ENCODE measurements around the gene TOMM70.
A peak's percentile ranks its signal among the peaks of the same experiment; 100 is the strongest.
"Not testable (repeated sequence)": the region's sequence is repeated elsewhere in the genome, so short reads cannot be mapped to it uniquely, and the experiment has no call there.

The TOMM70 gene

GRCh38 chr3:100361897-100362296 is 39.0 kb downstream of the TOMM70 start:
- DNase-seq = no peak

GRCh38 chr3:100360757-100361496 is 40.0 kb downstream of the TOMM70 start:
- DNase-seq = no peak

- DNase-seq = no peak
These were observed 41.9 kb downstream of the TOMM70 start for GRCh38 chr3:100359035-100359434.

- DNase-seq = no peak
These were observed 42.5 kb downstream of the TOMM70 start for GRCh38 chr3:100358413-100358812.

- DNase-seq = no peak
These were observed 46.0 kb downstream of the TOMM70 start for GRCh38 chr3:100354850-100355249.

GRCh38 chr3:100352296-100353231 is 48.3 kb downstream of the TOMM70 start:
- DNase-seq = no peak

GRCh38 chr3:100351770-100352169 is 49.1 kb downstream of the TOMM70 start:
- DNase-seq = not testable (repeated sequence)

- no peak for DNase-seq
These were observed 52.2 kb downstream of the TOMM70 start for GRCh38 chr3:100348727-100349126.

- DNase-seq = no peak
These were observed 60.4 kb downstream of the TOMM70 start for GRCh38 chr3:100340527-100340926.

- no peak for DNase-seq
These were observed 61.1 kb downstream of the TOMM70 start for GRCh38 chr3:100339786-100340185.

GRCh38 chr3:100338911-100339310 is 62.0 kb downstream of the TOMM70 start:
- DNase-seq = no peak

- DNase-seq = not testable (repeated sequence)
These were observed 64.7 kb downstream of the TOMM70 start for GRCh38 chr3:100336229-100336628.

- no peak for DNase-seq
These were observed 65.5 kb downstream of the TOMM70 start for GRCh38 chr3:100335434-100335833.

- peak; percentile 17 to 68 (median 52) for DNase-seq
These were observed 66.2 kb downstream of the TOMM70 start, which contains the start of gene NIT2 for GRCh38 chr3:100334488-100335351. Gene NIT2, plus strand, starts transcription at chr3:100334757. Its CDS starts 35 bp downstream, at chr3:100334792.

- no peak for DNase-seq
These were observed 66.9 kb downstream of the TOMM70 start for GRCh38 chr3:100333970-100334487.

- DNase-seq = no peak
These were observed 67.8 kb downstream of the TOMM70 start for GRCh38 chr3:100333051-100333450.

- no peak for DNase-seq
These were observed 69.2 kb downstream of the TOMM70 start for GRCh38 chr3:100331660-100332059.

- DNase-seq = no peak
These were observed 70.2 kb downstream of the TOMM70 start for GRCh38 chr3:100330651-100331050.

GRCh38 chr3:100329800-100330489 is 70.9 kb downstream of the TOMM70 start:
- DNase-seq = no peak

- not testable (repeated sequence) for DNase-seq
These were observed 73.5 kb downstream of the TOMM70 start for GRCh38 chr3:100327377-100327776.

- DNase-seq = no peak
These were observed 75.1 kb downstream of the TOMM70 start for GRCh38 chr3:100325827-100326226.

GRCh38 chr3:100324044-100324443 is 76.8 kb downstream of the TOMM70 start:
- no peak for DNase-seq

Measured in activated naive CD4-positive, alpha-beta T cell (primary cell).